HG02798 (cell line): ENCODE data around the gene CUEDC1.
"Not testable (repeated sequence)": the region's sequence is repeated elsewhere in the genome, so short reads cannot be mapped to it uniquely, and the experiment has no call there.

Experiments used
- ATAC-seq: cut with Tn5 transposase; IDR thresholded peaks from one replicate; pipeline ENCODE4 v1.9.1; 2021; ENCODE audit warnings: mild to moderate bottlenecking; ENCODE audit not compliant: unreplicated experiment, poor library complexity

CUEDC1 gene

DNA sequence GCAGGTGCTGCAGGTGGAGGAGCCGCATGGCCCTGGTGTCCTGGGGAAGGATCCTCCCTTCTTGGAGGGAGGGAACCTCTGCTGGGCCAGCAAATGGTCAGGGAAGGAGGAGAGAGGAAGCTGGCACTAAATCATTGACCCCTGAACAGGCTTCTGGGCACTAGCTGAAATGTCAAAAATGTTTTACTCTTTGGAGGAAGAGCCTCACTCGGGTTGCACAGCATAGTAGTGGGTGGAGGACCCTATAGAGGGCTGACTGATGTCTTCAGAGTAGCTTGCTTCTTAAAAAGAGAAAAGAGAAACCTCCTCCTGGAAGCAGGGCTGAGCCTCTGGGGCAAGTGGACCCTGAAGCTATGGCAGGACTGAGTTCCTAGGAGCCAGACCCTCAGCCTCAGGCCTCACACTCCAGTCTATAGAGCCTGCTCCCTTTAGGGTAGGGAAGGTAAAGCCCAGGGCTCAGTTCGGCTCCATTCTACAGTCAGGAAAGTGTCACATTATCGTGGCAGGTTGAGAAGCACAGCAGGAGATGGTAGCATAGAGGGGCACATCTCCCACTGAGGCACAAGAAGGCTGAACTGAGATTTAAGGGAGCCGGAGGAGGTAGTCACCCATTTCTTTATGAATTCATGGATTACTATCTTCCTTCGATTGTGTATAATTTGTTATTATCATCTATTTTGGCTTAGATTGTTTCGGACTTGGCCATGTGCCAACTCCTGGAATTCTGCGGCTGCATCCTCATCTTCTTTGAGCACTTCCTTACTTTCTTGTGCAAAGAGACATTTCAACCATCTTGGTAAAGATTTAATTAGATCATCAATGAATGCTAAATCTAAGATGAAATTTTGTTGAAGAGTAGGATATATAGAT is 7.3 kb upstream of the CUEDC1 start:
- ATAC-seq = no peak

DNA sequence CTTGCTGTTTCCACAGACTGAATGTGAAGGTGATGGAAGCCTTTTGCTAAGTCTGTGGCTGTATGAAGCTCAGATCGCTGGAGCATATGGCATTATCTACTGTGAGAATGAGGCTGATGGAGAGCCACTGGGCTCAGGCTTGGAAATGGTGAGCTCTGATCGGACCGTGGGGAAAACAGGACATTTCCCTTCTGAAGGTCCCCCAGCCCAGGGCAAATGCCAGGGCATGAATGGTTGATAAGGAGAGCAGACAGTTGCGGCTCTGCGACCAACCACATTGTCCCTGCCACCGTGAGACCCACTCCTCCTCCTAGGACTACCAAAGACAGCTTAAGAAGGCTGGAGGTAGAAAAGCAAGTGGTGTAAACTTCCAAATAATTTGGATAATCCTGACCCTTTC is 4.7 kb upstream of the CUEDC1 start:
- ATAC-seq = no peak

DNA sequence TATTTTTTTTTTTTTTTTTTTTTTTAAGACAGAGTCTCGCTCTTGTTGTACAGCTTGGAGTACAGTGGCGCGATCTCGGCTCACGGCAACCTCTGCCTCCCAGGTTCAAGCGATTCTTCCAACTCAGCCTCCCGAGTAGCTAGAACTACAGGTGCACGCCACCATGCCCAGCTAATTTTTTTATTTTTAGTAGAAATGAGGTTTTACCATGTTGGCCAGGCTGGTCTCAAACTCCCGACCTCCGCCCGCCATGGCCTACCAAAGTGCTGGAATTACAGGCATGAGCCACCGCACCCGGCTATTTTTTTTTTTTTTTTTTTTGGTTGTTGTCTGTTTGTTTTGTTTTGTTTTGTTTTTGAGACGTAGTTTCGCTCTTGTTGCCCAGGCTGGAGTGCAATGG is 3.2 kb upstream of the CUEDC1 start:
- ATAC-seq = not testable (repeated sequence)

DNA sequence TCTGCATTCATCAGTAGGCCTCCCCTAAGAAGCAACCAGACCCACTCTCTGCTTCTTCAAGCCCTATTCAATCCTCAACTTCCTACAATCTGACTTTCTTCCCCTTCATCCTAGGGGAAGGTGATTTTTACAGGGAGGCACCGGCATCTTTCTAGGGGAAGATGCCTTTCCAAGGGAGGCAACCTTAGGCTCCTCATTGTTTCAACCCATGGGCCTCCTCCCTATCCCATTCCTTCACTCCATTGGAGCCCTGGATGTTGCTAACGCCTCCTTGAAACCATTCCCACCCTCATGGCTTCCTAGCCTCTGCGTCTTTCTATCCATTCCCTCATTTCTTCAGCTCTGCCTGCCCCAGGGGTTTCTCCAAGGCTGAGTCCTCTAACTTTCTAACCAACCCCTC is 2.7 kb upstream of the CUEDC1 start:
- ATAC-seq = no peak

DNA sequence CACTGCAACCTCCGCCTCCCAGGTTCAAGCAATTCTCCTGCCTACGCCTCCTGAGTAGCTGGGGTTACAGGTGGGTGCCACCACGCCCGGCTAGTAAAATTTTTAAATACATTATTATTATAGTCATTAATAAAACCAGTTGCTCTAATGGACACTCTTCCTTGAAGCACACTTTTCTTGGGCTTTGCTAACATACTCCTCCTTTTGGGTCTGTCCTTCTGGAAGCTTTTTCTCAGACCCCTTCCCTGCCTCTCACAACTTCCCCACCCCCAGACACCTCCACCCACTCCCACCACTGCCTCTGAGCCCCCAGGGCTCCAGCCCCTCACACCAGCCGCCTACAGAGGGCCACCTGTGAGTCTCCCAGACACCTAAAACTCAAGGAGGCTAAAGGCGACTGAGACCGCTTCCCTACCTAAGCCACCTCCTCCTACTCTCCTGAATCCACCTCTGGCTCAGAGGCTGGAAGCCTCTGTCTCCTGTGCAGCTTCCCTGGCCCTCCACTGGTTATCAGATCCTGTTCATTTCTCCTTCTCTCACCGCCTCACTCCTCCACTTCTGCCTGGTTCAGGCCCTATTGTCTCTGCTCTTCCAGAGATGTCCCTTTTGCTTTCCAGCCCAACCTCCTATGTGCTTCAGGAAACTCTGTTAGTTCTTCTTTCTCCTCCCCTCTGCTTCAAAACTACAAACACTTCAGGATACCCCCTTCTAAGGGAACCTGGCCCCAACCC is 2.1 kb upstream of the CUEDC1 start:
- no peak for ATAC-seq

DNA sequence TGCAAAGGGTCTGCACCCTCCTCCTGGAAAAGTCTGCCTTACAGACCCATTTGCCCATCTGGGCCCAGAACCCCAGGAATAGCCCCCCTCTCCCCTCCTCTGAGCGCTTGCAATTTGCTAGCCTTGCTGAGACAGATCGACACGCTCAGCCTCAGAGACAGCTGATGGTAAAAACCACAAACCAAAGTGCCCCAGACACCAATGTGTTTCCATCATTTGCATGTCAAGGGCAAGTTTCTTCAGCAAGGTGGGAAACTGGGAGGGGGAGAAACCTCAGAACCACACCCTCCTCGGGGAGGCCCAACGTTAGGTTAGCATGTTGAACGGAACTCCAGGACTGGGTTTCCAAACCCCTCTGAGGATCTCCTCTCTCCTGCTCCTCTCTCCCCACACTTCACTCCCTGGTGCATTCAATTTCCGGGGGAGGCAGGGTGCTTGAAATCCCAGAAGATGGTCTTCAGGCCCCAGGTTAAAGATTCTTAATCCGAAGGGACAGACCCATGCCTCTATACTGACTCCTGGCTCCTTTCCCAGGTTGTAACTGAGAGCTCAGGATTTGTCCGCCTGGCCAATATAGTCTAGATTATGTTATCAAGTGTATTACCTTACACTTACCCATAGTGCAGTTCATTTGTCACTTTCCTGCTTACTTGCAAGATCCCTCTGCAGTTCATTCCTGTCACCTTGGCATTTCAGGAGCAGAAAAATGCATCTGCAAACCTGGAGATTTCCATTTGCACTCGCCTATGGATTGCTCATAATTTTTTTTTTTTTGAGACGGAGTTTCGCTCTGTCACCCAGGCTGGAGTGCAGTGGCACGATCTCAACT is 1.3 kb upstream of the CUEDC1 start:
- peak; percentile 72 for ATAC-seq

DNA sequence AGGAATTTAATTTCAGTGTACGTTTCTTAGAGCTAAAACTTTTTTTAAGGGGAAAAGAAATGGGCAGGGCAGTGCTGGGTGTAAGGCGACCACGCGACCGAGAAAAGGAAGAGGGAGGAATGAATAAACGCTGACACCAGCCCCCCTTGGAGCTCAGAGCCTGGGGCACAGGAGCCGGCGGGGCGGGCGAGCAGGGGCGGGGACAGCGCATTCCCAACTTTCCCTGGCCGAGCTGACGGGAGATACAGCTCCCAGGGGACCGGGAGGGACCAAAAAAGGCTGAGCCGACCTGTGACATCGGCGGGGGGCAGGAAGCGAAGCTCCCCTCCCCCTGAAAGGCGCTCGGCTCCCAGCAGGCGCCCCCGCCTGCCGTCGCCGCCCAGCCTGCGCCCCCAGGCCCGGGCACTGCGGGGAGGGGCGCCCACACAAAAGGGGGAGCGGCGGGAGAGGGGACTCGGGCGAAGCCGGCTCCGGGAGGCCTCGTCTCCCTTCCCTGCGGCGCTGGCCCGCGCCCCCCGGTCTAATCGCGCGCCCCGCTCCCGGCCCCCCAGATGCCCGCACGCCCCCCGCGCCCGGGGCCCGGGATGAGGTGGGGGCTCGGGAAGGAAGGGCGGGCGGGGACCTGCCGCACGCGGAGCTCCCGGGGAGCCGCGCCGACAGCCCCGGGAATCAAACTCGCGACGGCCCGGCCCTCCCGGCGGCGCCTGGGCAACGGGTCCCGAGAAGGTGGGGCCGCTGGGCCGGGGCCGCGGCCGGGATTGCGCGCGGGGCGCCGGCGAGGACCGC is 622 bp downstream of the CUEDC1 start:
- ATAC-seq = no peak

DNA sequence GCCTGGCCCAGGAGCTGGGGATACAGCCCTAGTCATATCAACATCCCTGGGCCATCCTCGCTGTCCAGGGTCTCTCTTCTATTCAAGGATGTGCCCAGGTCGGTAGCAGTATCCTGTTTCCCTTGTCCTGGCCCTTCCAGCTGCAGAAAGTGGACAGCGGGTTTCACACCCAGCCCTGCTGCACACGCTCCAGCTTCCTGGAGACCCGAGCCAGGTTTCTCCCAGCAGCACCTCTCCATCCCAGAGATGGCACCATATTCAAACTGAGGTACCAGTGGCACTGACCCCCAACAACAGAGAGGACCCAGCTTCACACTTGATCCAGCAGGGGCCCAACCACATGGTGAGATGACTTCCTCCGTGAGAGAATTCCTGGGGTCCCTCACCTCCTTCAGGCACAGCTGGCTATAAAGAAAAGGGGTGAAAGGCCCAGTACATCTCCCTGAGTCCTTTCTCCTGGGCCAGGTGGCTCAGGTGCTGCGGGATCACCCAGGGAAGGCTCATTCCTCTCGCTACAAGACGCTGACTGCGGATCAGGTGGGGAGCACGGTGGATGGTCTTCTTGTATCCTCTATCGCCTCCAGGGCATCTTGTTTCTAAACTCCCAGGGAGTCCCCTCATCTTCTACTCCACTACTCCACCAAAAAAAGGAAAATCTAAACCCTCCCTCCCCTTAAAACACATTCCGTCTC is 1.4 kb downstream of the CUEDC1 start:
- ATAC-seq = no peak

DNA sequence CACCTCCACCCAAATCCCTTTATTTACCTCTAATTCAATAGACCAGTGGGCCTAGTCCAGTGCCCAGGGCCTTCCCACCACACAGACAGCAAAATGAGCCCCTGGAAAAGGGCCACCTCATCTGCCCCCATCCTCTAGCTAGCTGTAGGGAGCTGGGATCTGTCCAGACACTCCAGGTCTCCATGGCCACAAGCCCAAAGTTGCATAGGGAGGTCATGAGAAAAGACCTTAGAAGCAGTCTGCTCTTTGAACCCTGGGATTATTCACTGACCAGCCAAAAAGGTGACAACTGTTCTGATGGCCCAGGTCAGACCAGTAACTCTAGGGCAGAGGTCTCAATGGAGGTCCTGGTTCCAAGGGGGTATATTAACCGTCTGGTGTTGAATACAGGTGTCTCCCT is 2.0 kb downstream of the CUEDC1 start:
- ATAC-seq = no peak

DNA sequence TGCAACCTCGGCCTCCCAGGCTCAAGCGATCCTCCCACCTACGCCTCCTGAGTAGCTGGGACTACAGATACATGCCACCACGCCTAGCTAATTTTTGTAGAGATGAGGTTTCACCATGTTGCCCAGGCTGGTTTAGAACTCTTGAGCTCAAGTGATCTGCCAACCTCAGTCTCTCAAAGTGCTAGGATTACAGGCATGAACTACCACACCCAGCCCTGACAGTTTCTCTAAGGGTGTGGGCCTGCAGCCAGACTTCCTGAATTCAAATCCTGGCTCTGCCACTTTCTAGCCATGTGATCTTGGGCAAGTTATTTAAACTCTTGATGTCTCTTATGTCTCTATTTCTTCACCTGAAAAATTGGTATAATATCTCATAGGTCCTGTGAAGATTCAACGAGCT is 5.6 kb downstream of the CUEDC1 start:
- ATAC-seq = no peak

DNA sequence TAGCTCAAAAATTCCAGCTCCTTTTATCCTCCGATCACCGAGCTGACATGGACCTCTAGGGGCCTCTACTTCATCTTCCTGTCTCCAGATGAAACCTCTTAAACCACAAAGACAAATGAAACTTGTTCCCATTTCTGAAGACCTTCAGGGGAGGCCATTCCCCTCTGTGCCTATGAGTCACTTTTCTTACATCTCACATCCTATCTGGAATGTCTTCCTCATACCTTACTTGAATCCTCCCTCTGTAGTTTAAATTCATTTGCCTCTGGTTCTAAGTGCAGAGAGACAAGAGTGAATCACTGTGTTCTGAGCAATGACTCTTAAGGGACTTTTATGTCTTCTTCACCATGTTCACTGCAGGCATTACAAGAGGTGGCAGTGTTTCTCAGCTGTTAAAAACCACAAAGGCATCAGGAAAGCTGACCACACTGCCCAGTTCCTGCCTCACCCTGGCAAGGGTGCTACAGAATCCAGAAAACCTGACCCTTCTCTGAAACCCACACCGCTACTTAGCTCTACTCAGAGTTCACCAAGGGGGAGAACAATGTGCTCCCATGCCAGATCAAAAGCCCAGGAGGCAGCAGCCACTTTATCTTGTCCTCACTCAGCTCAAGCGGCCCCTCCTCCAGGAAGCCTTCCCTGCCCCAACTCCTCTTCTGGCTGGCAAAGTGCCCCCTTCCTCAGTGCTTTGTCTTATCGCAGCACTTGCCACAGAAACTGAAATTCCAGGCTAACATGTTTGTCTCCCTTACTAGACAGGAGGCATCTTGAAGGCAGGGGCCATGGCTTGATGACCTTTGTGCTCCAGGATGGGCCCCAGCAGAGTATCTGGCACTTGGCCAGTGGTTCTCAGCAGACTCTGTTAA is 6.4 kb downstream of the CUEDC1 start:
- ATAC-seq = no peak

DNA sequence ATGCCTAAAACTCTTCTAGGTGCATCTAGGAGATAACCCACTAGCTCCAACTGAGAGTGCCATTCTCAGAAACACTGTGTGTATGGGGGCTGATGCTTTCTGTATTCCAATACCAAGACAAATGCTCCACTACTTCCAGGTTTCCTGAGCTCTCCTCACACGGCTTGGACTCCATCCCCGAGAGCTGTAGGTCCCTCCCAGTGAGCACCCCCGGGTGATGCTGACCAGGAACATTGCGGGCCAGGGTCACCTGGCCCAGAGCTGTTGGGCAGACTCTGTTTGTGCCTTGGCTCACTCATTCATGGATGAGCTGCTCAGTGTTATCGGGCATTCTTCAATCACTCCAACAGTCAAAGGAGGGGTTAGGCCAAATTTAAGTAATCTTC is 7.0 kb downstream of the CUEDC1 start:
- no peak for ATAC-seq

DNA sequence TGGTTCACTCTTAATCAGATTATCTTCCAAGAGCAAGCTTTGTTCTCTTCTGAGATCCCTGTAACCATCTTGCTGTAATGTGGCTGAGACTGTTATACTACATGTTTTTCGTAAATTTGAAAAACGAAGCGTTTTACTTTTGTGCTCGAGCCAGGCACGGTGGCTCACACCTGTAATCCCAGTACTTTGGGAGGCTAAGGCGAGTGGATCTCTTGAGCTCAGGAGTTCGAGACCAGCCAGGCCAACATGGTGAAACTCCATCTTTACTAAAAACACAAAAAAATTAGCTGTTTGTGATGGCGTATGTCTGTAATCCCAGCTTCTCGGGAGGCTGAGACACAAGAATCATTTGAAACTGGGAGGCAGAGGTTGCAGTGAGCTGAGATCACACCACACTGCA is 7.8 kb downstream of the CUEDC1 start:
- no peak for ATAC-seq

DNA sequence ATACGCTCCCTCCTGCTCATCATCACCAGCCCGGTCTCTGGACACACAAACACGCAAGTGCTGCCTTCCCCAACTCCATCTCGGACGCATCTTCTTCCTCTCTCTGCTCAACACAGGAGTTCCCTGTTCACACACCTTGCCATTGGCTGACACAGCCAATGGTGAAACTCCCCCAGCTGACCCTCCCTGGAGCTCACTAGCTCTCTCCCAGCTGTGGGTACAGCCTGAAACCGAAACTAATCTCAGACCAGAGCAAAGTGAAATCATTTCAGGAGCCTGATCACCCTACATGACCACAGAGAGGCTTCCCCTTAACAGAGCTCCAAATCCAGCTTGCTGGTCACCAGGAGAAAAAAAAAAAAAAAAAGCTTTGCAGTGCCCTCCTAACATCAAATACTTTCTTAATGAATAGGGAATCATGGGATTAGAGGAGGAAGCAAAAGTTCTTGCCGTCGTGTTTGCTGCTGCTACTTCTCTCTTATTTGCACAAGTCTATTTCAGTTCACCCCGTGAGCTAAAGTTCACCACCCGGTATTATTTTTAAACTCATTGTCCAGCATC is 8.3 kb downstream of the CUEDC1 start:
- peak; percentile 85 for ATAC-seq

DNA sequence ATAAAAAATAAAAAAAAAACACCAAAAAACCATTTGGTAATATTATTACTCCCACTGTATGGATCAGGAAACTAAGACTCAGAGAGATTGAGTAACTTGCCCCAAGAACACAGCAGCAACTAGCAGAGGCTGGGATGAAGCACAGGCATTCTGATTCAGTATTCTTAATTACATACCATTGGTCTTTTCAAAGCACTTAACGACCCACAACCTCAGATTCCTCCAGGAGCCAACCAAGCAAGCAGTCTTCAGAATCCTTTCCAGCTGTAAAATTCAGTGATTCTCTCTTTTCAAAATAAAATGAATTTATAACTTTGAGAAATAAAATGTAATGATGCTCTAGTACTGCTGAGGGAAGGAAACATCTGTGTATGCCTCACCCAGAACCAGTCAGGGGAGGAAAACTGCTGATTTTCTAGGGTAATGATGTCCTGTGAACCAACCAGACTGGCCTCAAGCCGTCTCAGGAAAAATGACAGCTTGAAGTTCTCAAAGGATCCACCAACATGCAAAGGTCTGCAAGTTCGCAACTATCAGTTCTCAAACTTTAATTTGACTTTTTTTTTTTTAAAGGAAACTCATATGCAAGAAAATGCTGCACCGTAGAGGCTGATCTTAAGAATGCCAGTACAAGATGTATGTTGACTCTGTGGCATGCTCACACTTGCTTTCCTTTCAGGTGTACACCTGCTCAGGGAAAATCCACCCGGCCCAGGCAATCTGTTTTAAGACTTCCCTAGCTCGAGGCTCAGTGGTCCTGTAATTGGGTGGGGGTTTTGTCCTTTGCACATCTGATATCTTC is 9.0 kb downstream of the CUEDC1 start:
- peak; percentile 13 for ATAC-seq

DNA sequence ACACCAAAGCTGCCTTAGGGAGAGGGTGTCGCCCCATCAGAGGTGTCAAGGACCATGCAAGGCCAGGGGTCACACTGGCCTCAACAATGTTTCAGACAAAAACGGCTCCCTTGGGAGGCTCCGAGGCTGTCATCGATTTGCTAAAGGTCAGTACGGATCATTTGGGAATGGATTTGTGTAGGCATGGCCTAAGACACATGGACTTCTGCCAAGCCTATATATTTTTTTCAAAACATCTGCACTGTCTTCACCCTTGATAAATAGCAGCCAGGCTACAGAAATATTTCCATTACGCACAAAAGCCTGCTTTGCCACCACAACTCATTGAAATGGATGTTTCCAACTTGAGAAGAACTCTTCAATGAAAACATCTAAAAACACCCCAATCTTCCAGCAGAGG is 10.3 kb downstream of the CUEDC1 start:
- no peak for ATAC-seq

DNA sequence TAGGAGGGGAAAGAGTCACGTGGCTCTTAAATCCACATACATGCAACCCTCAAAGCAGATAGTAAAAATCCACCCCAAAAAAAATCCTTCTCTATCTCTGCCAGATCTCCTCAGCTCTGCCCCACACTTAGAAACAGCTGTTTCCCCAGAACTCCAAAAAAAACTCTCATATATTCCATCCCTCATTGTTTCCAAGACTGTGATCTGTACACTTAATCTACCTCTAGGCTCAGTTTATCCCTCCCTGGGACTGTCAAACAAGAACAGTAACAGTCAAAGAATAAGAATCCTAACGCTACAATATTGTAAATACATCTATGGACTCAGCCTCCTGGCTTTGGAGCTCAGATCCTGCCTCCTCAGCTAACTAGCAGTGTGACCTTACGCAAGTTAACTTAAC is 11.6 kb downstream of the CUEDC1 start:
- ATAC-seq = no peak

DNA sequence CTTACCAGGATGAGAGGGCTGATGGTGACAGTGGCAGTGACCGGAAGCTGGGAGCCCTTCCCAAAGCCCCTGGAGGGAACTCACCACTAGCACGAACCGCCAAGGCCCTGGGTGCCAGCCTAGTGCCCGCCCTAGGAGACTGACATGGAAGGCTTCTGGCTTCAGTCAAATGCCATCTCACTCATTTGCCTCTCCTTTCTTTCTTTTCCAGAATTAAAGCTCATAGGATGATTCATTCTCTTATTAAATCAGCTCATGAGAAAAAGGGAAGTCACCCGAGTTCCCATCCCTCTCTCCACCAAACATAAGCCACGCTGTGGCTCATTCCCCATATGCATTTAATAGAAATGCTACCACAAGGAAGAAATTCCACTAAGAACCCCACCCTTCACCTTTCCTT is 12.1 kb downstream of the CUEDC1 start:
- no peak for ATAC-seq
